Measurements from ENCODE around the gene CPED1. TPM values are rescaled to one million over a fixed set of nuclear protein-coding genes. Genes with fewer than 3 reads are reported as not detected.
"Not testable (repeated sequence)": the region's sequence is repeated elsewhere in the genome, so short reads cannot be mapped to it uniquely, and the experiment has no call there.

The CPED1 gene
- total and polyA plus RNA-seq, 3 donors from 2014 or later, result 7.4 to 13.1 (median 11.8) TPM

DNA sequence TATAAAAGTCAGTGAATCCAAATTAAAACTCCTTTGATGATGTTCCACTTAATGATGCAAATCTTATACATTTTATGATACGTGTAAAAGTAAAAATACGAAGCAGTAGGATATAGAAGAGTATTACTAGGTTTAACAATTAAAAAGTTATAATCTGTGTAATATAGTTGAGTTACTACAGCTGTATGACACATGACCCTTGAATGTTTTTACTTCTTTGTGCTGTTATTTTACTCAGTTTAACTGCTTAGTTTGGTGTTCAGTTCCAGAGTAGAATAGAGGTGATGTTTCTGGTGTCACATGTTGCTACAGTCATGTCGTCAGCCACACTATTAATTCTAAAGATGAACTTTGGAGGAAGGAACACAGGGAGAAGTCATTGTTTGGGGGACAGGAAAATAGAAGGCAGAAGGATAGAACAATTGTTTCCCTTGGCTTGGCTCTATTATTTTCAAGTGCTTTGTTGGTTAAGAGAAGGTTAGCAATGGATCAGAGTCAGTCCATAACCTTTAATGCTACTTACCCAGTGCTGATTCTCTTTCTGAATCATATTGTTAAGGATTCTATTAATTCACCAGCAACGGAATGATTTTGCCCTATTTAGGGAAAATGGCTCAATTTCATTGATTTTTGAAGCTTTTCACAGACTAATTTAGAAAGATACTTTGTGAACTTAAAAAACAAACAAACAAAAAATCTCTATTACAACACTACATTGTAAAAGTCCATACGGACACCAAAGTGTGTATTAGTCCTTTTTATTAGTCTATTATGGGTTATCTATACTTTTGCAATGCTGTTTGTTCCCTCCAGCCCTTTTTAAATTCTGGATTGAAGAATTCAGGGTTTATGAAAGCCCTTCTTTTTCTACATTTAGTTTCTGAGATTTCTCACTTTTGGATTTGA, 73.4 kb downstream of the CPED1 start:
- intact Hi-C loops (cut with DNase I; ENCODE audit: low total_unique reads), result no loop called here
- no peak for TF ChIP-seq POLR2A (IDR thresholded peaks at IDR 0.05)

DNA sequence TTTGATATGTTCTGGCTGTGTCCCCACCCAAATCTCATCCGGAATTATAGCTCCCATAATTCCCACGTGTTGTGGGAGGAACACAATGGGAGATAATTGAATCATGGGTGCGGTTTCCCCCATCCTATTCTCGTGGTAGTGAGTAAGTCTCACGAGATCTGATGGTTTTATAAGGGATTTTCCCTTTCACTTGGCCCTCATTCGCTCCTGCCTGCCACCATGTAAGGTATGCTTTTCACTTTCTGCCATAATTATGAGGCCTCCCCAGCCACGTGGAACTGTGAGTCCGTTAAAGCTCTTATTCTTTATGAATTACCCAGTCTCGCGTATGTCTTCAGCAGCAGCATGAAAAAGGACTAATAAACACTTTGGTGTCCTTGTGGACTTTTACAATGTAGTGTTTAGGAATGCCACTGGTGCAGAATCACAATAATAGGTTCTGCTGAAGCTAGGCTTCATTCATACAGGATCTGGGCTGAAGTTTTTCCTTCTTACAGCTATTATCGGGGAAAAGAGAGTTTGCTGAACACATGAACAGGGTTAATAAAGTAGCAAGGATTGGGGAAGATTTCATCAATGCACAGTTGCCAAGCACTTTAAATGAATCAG, 74.3 kb downstream of the CPED1 start:
- Histone ChIP-seq H3K4me1 (no peaks in the 10 kb centered on the region), H3K9me3 (no peaks in the 10 kb centered on the region), H3K36me3 (ENCODE audit: low read depth, missing control alignments) (no peaks in the 10 kb centered on the region), H3K27ac (peak overlapping the region in 1 of 2 donors; percentile 14), H3K27me3 (no peaks in the 10 kb centered on the region), H3K4me3 (no peak overlapping the region)
- TF ChIP-seq, protein P1, sequence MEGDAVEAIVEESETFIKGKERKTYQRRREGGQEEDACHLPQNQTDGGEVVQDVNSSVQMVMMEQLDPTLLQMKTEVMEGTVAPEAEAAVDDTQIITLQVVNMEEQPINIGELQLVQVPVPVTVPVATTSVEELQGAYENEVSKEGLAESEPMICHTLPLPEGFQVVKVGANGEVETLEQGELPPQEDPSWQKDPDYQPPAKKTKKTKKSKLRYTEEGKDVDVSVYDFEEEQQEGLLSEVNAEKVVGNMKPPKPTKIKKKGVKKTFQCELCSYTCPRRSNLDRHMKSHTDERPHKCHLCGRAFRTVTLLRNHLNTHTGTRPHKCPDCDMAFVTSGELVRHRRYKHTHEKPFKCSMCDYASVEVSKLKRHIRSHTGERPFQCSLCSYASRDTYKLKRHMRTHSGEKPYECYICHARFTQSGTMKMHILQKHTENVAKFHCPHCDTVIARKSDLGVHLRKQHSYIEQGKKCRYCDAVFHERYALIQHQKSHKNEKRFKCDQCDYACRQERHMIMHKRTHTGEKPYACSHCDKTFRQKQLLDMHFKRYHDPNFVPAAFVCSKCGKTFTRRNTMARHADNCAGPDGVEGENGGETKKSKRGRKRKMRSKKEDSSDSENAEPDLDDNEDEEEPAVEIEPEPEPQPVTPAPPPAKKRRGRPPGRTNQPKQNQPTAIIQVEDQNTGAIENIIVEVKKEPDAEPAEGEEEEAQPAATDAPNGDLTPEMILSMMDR (IDR thresholded peaks at IDR 0.05), result no peak
- TF ChIP-seq POLR2A (IDR thresholded peaks at IDR 0.05), result no peak
- no peak for DNase-seq
- WGBS, 2 donors, result 29 to 61% methylated on average over 11 of the region's 11 CpGs
- intact Hi-C loops (cut with DNase I; ENCODE audit: low total_unique reads), result no loop called here

More for the DNA sequence above, 73.4 kb downstream of the CPED1 start:
- no peak for DNase-seq
- WGBS, 2 donors, result 45 to 58% methylated on average over 5 of the region's 5 CpGs
- Histone ChIP-seq H3K27ac (peak overlapping the region in 1 of 2 donors; percentile 14), H3K27me3 (no peaks in the 10 kb centered on the region), H3K36me3 (ENCODE audit: low read depth, missing control alignments) (no peaks in the 10 kb centered on the region), H3K9me3 (no peaks in the 10 kb centered on the region), H3K4me1 (no peaks in the 10 kb centered on the region), H3K4me3 (no peak overlapping the region)

DNA sequence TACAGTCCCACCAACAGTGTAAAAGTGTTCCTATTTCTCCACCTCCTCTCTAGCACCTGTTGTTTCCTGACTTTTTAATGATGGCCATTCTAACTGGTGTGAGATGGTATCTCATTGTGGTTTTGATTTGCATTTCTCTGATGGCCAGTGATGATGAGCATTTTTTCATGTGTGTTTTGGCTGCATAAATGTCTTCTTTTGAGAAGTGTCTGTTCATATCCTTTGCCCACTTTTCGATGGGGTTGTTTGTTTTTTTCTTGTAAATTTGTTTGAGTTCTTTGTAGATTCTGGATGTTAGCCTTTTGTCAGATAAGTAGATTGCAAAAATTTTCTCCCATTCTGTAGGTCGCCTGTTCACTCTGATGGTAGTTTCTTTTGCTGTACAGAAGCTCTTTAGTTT, 79.2 kb downstream of the CPED1 start:
- H3K9me3 ChIP-seq; H3K36me3 ChIP-seq (ENCODE audit: low read depth, missing control alignments); H3K4me3 ChIP-seq; H3K4me1 ChIP-seq; H3K27ac ChIP-seq; intact Hi-C loops (cut with DNase I; ENCODE audit: low total_unique reads); H3K27me3 ChIP-seq; DNase-seq: not testable (repeated sequence)
- WGBS, 2 donors, result 94 to 96% methylated on average over 2 of the region's 2 CpGs

DNA sequence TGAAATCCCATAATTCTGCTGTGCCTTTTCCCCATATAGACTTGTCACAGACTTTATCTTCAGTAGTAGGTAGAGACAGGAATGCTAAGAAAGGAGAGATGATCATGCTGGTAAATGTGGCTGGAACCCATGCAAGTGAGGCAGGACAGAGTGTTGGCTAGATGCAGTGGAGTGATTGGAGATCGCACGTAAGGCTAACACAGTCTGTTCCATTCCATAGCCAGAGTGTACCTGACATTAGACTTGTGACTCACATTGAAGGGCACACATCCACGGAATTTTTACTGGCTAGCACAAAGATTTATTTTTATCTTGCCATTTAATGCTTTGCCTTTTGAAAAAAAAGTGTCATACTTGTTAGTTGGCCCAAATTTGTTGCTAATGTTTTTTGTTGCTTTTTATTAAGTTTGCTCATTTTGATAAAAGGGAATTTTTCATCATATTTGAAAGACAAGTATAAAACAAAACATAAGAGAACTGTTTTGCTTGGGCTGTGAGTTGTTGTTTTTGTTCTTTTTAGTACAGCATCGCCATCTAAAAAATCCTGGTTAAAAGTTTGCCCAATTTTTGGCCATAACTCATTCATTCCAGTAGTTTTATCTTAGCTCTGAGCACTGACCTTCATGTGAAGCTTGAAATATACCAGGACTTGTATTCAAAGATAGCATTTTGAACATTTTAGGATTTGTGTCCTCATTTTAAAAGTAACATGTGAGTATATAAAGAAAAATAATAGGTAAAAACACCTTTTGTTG, 81.0 kb downstream of the CPED1 start:
- H3K27me3 ChIP-seq, result no peaks in the 10 kb centered on the region
- peak overlapping the region; percentile 1 to 74 for H3K27ac ChIP-seq
- intact Hi-C loops (cut with DNase I; ENCODE audit: low total_unique reads), result no loop called here
- no peak for TF ChIP-seq POLR2A (IDR thresholded peaks at IDR 0.05)
- H3K4me1 ChIP-seq, result no peaks in the 10 kb centered on the region
- H3K36me3 ChIP-seq (ENCODE audit: low read depth, missing control alignments), result no peaks in the 10 kb centered on the region
- H3K4me3 ChIP-seq, result no peak overlapping the region
- no peaks in the 10 kb centered on the region for H3K9me3 ChIP-seq
- 41 to 52% methylated on average over 4 of the region's 4 CpGs for WGBS, 2 donors
- no peak for DNase-seq

DNA sequence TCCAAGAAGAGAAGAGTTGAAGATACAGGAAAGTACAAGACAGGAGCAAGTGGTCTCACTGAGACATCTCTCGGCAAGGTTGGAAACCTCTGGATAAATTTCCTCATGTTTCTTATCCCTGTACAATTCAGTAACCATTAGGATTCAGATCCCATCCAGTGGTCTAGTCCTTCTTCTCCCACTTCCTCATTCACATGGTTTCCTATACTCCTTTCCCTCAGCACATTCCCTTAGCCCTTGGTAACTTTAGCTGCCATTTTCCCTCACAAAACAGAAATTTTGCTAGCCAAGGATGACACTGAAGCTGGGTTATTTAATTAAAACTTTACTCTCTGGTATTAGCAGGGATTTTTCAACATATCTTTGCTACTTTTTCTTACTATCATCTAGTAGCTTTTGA, 82.6 kb downstream of the CPED1 start:
- 100% methylated on average over 1 of the region's 1 CpG for WGBS, 2 donors
- H3K4me1 ChIP-seq, result no peaks in the 10 kb centered on the region
- peak overlapping the region in 1 of 2 donors; percentile 14 for H3K27ac ChIP-seq

More for the DNA sequence above, 82.6 kb downstream of the CPED1 start:
- DNase-seq, result no peak
- H3K36me3 ChIP-seq (ENCODE audit: low read depth, missing control alignments), result no peaks in the 10 kb centered on the region
- intact Hi-C loops (cut with DNase I; ENCODE audit: low total_unique reads), result no loop called here
- H3K4me3 ChIP-seq, result no peak overlapping the region
- TF ChIP-seq POLR2A (IDR thresholded peaks at IDR 0.05), result no peak
- TF ChIP-seq, protein P1 (IDR thresholded peaks at IDR 0.05), result no peak
- no peaks in the 10 kb centered on the region for H3K9me3 ChIP-seq
- no peaks in the 10 kb centered on the region for H3K27me3 ChIP-seq

All from testis (tissue), 3 donors.